Stimulated activated CD4-positive, alpha-beta T cell treated with anti-CD3 and anti-CD28 coated beads, TNF-alpha, amount 100 ng/mL, for 48 hours (primary cell): ENCODE results near the gene OSBPL6.
"Not testable (repeated sequence)": the region's sequence is repeated elsewhere in the genome, so short reads cannot be mapped to it uniquely, and the experiment has no call there.

ENCODE experiments used
- DNase-seq, 3 donors: peaks; one replicate each; pipeline ENCODE4 v3.0.0-alpha.2; 2020; ENCODE audit warnings: low read depth in 3 of 3

The OSBPL6 gene

DNA sequence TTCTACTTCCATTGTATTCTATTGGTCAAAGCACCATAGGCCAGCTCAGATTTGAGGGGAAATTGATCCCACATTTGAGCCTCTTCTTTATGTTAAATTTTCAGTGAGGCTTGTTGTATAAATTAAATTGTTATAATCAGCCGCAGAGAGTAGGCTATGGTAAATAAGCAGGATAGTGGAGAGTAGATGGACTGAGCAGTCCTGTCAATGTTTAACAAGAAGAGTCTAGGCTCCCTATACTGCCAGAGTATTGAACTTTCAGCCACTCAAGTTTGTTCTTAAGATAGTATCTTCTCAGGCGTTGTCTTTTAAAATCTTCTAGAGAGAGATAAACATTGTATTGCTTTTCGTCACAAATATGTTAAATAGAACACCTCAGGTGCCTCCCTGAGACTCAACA, 155.7 kb downstream of the OSBPL6 start:
- no peak for DNase-seq

DNA sequence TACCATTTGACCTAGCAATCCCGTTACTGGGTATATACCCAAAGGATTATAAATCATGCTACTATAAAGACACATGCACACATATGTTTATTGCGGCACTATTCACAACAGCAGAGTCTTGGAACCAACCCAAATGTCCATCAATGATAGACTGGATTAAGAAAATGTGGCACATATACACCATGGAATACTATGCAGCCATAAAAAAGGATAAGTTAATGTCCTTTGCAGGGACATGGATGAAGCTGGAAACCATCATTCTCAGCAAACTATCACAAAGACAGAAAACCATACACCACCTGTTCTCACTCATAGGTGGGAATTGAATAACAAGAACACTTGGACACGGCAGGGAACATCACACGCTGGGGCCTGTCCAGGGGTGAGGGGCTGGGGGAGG, 163.4 kb downstream of the OSBPL6 start:
- not testable (repeated sequence) for DNase-seq

DNA sequence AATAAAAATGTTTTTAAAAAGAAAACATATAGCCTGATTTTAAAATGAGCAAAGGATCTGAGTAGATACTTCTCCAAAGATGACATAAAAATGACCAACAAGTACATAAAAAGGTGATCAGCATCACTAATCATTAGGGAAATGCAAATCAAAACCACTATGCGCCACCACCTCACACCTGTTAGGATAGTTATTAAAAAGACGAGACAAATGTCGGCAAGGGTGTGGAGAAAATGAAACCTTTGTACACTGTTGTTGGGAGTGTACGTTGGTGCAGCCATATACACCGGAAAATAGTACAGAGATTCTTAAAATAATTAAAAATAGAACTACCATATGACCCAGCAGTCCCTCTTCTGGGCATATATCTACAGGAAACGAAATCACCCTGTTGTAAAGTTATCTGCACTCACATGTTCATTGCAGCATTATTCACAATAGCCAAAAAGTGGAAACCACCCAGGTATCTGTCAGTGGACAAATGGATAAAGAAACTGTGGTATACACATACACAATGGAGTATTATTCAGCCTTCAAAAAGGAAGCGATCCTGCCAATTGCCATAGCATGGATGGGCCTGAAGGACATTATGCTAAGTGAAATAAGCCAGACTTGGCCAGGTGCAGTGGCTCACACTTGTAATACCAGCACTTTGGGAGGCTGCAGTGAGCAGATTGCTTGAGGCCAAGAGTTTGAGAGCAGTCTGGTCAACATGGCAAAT, 165.0 kb downstream of the OSBPL6 start:
- no peak for DNase-seq

DNA sequence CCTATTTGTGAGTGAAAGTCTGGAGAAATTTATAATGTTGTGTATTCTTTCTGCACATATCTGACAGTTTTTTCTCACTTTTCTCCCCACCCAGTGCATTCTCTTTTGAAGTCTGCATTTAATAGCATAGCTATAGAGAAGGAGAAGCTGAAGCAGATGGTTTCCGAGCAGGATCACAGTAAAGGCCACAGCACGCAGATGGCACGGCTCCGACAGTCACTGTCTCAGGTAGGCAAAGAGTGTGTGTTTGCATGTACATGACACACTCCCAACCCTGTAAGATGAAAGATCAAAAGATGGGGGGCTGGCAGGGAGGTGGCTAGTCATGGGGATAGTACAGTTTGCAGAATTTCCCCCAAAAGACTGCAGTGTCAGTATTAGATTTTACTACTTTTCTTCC, 167.3 kb downstream of the OSBPL6 start:
- DNase-seq, result no peak

DNA sequence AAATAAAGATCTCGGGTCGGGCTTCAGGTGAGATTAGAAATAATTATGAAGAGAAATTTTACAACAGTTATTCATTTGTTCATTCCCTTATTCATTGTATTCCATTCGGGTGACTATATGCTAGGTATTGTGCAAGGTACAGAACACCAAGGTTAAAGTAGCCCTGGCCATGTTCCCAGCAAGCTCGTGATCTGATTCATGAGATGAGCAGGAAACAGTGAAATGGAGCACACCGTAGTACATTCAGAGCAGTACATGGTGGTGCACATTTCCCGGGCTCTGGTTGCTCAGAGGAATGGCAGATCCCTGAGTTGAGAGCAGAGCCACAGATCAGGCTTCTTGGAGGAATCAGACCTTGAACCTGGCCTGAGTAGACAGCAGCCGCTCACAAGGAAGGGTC, 168.9 kb downstream of the OSBPL6 start:
- DNase-seq, result no peak

DNA sequence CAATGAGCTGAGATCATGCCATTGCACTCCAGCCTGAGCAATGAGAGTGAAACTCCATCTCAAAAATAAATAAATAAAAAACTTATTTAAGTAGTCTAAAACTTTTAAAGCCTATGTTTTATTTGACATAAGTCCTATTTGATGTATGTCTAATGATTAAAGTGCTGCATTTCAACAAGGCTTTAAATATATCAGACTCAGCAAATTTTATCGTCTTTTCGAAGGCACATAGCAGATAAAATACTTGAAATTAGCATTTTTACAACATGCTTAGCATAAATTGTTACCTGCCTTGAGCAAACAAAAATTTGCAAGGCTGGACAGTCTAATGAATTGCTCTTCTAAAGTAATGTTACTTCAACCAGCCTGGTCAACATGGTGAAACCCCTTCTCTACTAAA, 170.8 kb downstream of the OSBPL6 start:
- DNase-seq, result no peak

DNA sequence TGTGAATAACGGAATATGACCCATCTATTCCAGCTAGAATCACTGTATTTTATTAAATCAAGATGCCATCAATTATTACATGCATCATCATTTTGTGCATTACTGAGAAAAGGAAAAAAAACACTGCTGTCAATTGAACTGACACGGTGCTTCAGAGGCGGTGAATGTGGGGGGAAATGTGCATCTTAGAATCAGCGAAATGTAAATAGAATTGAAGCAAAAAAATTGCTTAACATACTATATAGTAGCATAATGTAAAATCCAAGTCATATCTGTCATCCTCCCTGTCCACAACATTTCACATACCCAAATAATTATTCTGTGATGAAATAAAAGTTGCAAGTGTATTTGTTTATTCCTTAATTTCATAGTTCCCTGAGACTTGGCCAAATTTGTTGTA, 172.1 kb downstream of the OSBPL6 start:
- no peak for DNase-seq

DNA sequence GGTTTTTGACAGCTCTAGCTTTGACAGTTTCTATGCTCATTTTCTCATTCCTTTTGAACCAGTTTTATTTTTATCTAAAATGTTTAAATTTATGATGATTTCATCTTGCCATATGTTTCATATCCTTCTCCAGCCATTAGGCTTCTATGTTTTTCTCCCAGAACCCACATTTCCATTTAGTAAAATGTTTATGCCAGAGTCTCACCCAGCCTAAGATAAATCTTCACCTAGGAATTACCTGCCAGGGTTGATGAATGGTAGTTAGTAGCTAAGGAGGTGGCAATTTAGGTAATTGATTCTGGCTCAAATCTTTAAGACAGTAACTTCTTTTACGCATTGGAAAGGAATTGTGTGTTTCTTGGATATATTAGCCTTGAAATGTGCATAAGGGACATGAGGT, 173.0 kb downstream of the OSBPL6 start:
- DNase-seq, result no peak

DNA sequence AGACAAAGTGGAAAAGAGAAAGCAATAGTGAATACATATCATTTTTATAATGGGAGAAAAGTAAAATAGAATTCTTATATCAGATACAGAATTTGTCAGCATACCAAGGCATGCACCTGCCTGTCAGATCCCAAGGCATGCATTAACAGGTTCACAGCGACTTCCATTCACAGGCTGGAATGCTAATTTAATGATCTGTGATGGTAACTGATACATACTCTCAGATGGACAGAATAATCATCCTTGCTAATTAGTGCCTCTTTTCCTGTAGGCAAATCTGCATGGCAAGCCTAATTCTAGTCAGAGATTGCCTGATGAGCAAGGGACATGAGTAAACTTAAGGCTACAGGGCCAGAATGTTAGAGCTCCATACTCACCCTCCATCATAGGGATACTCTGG, 180.6 kb downstream of the OSBPL6 start:
- no peak for DNase-seq

DNA sequence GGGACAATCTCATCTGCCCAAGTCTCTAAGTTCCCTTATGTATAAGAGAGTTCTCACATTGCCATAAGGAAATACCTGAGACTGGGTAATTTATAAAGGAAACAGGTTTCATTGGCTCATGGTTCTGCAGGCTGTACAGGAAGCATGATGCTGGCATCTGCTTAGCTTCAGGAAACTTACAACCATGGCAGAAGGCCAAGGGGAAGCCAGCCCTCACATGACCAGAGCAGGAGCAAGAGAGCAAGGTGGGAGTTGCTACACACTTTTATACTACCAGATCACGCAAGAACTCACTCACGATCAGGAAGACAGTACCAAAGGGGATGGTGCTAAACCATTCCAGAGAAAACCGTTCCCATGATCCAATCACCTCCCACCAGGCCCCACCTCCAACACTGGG, 182.7 kb downstream of the OSBPL6 start:
- DNase-seq, result no peak

DNA sequence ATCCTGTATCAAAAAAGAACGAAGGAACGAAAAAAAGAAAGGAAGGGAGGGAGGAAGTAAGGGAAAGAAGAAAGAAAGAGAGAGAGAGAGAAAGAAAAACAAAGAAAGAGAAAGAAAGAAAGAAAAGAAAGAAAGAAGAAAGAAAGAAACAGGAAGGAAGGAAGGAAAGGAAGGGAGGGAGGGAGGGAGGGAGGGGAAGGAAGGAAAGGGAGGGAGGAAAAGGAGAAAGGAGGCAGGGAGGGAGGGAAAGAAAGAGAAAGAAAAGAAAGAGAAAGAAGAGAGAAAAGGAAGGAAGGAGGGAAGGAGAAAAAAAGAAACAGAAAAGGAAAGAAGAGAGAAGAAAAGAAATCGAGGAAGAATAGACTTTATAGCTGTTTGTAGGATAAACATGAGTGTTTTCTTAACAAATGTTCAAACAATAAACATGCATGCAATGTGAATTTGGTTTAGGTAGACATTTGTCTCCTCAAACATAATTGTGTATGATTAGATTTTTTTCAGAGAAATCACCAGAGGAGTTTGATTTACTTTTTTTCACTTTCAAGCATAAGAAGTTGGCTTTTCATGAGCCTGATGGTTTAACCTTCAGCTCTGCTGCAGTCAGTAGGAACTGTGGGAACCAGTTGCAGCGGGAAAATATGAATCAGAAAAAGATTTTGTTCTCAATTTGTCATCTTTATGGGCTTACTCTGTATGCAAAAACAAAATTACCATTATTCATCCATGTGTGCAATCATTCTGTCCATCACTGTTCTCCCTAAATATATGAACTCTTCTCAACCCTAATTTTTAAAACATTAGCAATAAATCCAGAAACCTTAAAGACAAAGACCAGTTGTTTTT, 185.1 kb downstream of the OSBPL6 start:
- no peak for DNase-seq

DNA sequence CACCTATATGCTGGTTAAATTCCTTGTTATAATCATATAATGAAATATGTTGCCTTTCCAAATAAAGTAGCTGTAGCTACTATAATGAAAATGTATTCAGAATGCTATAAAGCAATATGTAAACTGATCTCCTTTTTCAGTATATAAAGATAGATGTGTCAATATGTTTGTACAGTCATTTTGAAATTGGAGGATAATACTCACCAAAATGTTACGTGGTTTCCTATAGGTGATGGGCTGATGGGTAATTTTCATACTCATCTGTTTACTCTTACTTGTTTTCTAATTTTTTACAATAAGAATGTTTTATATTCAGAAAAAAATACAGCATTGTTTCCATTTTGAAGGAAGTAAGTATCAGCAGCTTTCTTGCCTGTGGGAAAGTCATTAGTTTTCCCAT, 186.5 kb downstream of the OSBPL6 start:
- no peak for DNase-seq

DNA sequence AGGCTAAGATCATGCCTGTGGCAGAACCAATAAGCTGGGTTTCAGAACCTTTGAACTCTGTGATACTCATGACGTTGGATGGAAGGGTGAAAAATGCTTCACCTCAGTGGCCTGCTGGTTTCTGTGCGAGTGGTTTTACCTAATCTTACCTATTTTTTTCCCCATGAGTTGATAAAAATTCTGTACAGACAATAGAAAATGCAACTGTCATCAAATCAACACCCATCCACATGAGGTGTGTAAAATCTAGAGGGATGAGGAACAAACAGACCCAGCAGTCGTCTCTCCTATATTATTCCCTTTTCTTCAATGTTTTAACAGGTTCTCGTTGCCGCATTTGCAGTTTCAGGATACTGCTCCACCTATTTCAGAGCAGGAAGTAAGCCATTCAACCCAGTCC, 189.4 kb downstream of the OSBPL6 start:
- DNase-seq, result no peak

DNA sequence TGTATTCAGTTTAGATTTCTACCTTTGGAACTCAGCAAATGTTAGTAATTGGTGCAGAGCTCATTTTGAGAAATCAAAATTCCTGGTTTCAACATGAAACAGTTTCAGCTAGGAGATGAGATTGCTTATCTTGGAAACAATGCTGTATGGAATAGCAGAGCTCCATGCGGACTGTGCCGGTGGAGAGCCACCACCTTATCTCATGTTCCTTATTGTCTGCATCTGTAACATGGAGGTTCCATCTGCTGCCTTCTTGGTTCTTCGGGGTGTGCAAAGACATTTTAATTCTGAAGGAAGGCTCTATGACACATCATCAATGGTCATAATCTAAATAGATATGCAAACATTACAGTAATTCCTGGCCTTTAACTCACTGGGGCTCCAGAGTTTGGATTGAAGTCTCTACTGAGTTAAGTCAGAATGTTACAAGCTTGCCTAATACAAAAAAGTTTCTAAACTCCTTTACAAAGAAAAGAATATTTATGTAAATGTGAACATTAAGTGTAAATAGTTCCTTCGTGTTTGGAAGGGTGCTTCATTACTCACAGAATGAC, 191.4 kb downstream of the OSBPL6 start:
- no peak for DNase-seq

DNA sequence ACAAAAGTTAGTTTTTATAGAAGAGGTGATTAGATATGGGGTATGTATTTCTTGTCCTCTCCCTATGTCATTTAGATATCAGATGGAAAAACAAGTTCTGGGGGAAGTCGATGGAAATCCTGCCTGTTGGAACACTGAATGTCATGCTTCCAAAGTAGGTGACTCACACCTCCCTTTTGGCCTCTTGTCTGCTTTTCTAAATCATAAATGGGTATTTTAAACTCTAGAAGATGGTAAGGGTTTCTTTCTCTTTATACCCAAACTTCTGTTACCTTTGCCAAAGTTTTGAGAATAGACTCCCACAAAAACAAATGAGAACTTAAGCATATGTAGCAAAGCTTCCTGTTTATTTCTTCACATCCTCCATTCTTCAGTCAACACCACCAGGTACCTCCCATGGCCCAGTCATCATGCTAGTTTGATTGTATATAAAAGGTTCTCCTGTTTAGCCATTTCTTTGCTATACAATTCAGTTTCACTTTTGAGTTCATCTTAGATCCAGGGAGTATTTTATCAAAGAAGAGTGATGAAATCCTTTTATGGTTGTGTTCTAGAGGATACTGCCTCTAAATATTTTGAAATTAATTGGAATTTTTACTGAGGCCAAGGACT, 192.8 kb downstream of the OSBPL6 start:
- no peak for DNase-seq

DNA sequence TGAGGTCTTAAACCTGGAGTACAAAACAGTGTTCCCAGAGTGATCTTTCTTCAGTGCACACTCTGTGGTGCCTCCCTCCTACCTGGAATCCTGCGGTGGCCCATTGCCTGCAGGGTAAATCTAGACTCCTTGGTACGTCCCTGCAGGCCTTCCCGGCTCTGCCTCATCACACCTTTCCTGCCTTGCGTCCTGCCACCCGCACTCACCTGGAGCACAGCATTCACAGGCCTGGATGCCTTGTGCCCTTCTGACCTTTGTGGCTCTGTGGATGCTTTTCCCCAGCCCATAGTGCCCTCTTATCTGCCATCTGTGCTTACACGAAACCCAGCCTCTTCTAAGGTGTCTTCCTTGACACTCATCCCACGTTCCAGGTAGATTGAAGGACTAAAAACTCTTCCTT, 194.0 kb downstream of the OSBPL6 start:
- no peak for DNase-seq

DNA sequence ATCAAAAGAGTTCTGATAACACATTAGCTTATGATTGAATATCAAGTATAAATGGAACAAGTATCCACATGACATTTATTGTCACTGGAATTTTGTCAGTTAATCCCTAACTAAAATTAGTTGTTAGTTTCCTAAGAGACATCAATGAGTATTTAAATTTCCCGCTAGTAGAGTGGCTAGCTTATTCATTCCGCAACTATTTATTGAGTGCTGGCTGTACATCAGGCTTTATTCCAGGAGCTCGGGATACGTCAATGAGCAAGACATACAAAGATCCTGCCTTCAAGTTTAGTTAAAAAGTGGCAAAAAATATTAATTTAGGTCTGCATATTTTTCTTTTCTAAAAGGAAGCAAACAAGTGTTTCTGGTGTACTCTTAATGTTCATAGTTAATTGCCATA, 197.4 kb downstream of the OSBPL6 start:
- DNase-seq, result no peak

DNA sequence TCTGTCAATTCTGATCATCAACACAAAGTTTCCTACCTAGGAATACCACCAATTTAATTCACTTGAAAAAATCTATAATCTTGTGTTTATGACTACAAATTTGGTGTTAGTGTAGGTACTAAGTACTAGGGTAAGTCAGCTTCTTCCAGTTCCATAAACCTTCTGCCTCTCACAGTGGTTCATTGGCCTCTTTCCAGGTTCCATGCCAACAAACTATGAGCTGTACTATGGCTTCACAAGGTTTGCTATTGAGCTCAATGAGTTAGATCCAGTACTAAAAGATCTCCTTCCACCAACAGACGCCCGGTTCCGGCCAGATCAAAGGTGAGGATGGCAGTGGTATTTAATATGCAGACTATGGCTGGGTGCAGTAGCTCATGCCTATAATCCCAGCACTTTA, 197.9 kb downstream of the OSBPL6 start:
- no peak for DNase-seq

DNA sequence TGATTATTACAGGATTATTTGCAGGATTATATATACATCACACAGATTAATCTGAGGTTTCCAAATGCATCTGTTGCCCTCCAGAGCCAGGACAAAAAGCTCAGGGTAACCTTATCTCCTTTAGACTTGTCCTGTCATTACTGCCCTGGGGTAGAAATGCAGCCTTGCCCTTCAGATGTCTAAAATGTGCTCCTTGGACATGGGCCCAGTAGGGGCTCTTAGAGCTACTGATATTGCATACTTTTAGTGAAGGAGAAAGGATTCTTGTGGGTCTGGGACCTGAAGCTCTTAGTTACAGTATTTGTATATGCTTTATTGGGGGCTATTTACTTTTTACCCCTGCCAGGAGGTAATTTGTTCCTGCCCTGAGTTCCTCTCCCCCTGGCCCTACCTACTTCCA, 200.5 kb downstream of the OSBPL6 start:
- DNase-seq, result no peak

DNA sequence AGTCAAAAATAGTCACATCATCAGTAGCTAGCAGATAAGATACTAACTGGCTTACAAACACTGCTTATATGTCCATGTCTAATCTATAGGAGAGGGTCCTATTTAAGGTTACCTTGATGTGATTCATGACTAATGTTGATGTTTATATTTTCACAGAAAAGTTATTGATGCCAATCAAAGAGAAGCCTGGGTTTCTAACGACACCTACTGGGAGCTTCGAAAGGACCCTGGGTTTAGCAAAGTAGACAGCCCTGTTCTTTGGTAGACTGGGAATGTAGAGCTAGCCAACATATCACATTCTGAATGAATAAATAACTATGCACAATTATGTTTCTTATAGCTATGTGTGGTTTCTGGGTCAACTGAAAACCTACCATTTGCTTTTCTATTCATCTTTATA, 201.0 kb downstream of the OSBPL6 start:
- DNase-seq, result no peak

DNA sequence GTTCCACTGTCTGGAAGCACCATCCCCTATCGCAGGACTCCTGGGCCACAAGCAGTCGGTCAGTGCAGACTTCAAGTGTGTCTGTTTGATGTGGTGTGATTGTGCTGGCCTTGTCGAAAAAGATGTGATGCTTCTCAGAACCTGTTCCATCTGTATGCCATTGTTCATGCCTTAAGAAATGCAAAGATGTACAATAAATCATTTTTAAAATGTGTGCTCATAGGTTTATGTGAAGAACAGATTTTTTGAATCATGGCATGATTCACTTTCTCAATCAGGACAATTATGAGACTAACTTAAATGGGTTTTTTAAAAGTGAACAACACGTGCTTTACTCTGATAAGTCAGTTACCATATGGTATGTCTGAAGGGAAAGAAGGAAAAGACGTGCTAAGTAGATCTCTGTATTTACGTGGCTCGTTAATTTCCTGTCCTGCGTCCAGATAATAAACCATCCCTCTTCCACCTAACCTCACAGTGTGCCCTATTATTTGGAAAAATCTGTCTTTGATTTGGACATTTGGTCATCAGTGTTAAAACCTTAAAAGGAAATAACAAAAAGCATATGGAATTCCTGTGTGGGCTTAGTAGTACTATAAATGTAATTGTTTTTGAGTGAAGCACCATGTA, 201.7 kb downstream of the OSBPL6 start:
- no peak for DNase-seq

DNA sequence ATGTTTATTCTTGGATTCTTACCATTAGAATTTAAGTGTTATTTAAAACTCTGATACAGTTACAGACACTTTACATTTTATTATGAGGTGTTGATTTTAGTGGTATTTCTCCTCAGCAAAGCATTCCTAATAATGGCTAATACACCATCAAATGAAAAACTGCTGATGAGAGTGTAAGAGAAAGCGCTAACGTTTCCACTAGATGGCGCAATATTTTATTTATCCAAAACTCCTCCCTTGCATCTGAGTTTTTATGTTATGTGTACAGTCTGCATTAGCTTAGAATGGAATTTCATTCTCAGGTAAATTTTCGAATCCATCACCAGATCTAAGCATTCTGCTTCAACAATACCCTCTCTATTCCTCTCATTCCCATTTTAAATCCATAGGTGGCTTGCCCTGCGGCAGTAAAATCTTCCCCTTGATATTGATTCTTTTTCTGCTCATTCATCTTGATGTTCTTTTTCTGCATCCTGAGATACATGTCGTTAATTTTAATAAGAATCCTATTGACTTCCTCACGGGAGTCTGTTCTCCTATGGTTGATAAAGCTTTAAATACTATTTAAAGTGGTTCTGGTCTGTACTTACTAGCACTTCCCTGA, 202.8 kb downstream of the OSBPL6 start:
- DNase-seq, result no peak
